Ramos (cell line): Measurements from ENCODE around the gene KLF16.

Source experiments
- in situ Hi-C: fragments of 300-500 bp; cut with MboI; formaldehyde crosslinking; loops from one replicate; pipeline ENCODE4 v1.14.3; 2022; ENCODE audit warnings: low sequenced_read_pairs; ENCODE audit not compliant: unreplicated experiment

Gene KLF16

GRCh38 chr19:1856698-1857603 lies 6.4 kb downstream of the KLF16 start:
- in situ Hi-C loops: no loop called here

- in situ Hi-C loops: no loop called here
Observed at GRCh38 chr19:1856345-1856697, 7.1 kb downstream of the KLF16 start.

GRCh38 chr19:1855828-1856255 lies 7.5 kb downstream of the KLF16 start:
- in situ Hi-C loops: no loop called here

- in situ Hi-C loops: no loop called here
Observed at GRCh38 chr19:1855040-1855827, 8.1 kb downstream of the KLF16 start.

GRCh38 chr19:1854542-1855039 lies 8.8 kb downstream of the KLF16 start:
- in situ Hi-C loops: no loop called here

- in situ Hi-C loops: no loop called here
Observed at GRCh38 chr19:1854039-1854541, 9.3 kb downstream of the KLF16 start.

- in situ Hi-C loops: no loop called here
Observed at GRCh38 chr19:1853295-1854038, 9.9 kb downstream of the KLF16 start.

- in situ Hi-C loops: no loop called here
Observed at GRCh38 chr19:1852581-1853128, 10.7 kb downstream of the KLF16 start.

- in situ Hi-C loops: no loop called here
Observed at GRCh38 chr19:1851654-1852580, 11.5 kb downstream of the KLF16 start.

GRCh38 chr19:1850809-1851653 lies 12.3 kb downstream of the KLF16 start:
- in situ Hi-C loops: no loop called here

- in situ Hi-C loops: no loop called here
Observed at GRCh38 chr19:1849886-1850398, 13.4 kb downstream of the KLF16 start.

GRCh38 chr19:1849132-1849474 lies 14.3 kb downstream of the KLF16 start:
- in situ Hi-C loops: no loop called here

GRCh38 chr19:1848399-1849131 lies 14.8 kb downstream of the KLF16 start, which contains the start of gene REXO1:
Gene REXO1, minus strand, starts transcription at chr19:1848483. Its CDS starts 125 bp downstream, at chr19:1848358.
- in situ Hi-C loops: no loop called here

GRCh38 chr19:1847684-1848398 lies 15.5 kb downstream of the KLF16 start:
- in situ Hi-C loops: no loop called here

GRCh38 chr19:1847348-1847683 lies 16.1 kb downstream of the KLF16 start:
- in situ Hi-C loops: no loop called here

- in situ Hi-C loops: no loop called here
Observed at GRCh38 chr19:1846517-1847204, 16.7 kb downstream of the KLF16 start.
